ENCODE data around the gene SH3BP1.

DNA sequence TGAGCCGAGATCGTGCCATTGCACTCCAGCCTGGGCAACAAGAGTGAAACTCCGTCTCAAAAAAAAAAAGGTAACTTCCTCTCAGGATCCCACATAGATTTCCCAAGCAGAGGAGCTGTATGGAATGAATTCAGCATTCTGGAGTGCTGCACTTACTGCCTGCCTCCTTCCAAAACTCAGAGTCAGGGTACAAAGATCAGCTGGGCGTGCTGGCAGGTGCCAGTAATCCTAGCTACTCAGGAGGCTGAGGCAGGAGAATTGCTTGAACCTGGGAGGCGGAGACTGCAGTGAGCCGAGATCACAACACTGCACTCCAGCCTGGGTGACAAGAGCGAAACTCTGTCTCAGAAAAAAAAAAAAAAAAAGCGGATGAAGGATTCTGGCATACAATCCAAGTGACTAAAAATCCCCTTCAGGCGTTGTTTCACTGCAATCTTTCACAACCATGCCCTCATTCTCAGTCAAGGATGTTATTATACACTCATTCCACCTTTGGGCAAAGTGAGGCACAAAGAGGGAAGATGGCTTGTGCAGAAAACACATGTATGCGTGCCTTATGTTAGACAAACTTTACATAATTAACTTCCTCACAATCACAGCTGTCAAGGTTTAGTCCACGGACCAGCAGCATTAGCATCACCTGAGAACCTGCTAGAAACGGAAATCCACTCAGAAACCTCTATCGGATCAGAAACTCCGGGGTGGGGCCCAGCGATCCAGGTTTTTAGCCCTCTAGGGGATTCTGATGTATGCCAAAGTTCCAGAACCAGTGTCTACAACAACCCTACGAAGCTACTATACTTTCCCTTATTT lies 45.5 kb downstream of the SH3BP1 start:
- TF ChIP-seq, protein P1, sequence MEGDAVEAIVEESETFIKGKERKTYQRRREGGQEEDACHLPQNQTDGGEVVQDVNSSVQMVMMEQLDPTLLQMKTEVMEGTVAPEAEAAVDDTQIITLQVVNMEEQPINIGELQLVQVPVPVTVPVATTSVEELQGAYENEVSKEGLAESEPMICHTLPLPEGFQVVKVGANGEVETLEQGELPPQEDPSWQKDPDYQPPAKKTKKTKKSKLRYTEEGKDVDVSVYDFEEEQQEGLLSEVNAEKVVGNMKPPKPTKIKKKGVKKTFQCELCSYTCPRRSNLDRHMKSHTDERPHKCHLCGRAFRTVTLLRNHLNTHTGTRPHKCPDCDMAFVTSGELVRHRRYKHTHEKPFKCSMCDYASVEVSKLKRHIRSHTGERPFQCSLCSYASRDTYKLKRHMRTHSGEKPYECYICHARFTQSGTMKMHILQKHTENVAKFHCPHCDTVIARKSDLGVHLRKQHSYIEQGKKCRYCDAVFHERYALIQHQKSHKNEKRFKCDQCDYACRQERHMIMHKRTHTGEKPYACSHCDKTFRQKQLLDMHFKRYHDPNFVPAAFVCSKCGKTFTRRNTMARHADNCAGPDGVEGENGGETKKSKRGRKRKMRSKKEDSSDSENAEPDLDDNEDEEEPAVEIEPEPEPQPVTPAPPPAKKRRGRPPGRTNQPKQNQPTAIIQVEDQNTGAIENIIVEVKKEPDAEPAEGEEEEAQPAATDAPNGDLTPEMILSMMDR (IDR thresholded peaks at IDR 0.05), result no peak
- TF ChIP-seq POLR2A (IDR thresholded peaks at IDR 0.05), result no peak
- TF ChIP-seq POLR2AphosphoS5 (IDR thresholded peaks at IDR 0.05), result no peak

All from stomach (tissue), 4 donors.